ENCODE measurements around the gene CNOT4. TPM values are rescaled to one million over a fixed set of nuclear protein-coding genes. Genes with fewer than 3 reads are reported as not detected.

CNOT4 gene
- total RNA-seq, 1 experiment from 2014 or later: 11.9 TPM

DNA sequence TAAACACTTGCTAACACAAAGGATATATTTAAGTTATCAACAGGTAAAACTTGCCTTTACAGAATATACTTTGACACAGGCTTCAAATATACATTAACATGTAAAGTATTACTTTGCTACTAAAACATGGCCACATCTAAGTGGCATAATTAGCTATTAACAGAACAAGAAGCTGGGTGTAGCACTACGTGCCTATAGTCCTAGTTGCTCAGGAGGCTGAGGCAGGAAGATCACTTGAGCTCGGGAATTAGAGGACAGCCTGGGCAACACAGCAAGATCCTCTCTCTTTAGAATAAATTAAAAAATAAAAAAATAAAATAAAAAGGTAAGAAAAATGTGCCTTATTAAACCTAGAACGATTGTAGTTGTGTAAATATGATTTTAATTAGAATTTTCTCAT, 106.6 kb downstream of the CNOT4 start:
- no peak for DNase-seq (ENCODE audit: low read depth)

DNA sequence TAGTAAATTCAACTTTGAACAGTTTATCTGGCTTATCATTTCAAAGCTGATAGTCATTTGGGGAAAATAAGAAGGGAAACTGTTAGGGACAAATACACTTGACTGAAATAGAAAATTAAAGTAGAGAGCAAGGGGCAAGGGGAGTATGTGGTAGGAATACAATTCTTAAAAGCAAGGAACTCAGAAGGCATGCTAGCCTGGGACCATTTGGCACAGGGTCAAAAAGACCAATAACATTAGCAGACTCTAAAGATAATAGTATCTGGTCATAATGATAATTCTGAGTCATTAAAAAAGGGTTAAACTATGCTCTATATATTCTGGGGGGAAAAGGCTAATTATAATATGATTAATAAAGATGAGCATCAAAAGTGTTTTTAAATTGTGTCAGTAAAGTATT, 112.2 kb downstream of the CNOT4 start:
- DNase-seq (ENCODE audit: low read depth): no peak

DNA sequence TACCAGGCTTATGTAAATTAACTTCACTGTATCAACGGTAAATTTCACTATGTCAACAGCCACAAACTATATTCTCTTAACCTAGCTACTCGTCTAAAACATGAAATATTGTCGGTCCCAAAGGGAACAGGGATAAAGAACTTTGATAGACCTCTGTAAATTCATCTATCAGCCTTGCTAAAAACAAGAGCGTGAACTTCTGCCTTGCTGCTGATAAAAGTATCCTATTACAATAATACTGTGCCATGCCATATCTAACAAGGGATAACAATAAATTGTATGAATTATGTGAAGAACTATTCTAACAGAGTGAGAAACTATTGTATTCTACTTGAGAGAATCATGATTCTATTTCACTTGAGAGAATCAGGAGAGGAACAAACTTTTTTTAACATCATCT, 117.2 kb downstream of the CNOT4 start:
- DNase-seq (ENCODE audit: low read depth): no peak

DNA sequence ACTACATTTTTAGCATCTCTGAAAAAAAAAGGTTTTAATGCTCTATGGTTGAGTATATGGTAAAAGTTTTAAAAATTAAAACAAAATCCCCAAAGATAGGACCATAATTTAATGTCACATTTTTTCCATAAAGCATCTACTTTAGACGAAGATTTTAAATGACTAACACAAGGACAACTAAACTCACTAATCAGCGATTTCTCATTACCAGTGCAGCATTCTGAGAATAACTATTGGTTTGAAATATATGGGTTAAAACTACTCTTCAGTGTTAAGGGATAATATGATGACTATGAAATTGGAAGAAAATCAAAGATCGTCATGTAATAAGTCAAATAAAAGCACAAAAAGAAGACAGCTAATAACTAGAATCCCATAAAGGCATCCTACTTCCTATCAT, 118.4 kb downstream of the CNOT4 start:
- no peak for DNase-seq (ENCODE audit: low read depth)

DNA sequence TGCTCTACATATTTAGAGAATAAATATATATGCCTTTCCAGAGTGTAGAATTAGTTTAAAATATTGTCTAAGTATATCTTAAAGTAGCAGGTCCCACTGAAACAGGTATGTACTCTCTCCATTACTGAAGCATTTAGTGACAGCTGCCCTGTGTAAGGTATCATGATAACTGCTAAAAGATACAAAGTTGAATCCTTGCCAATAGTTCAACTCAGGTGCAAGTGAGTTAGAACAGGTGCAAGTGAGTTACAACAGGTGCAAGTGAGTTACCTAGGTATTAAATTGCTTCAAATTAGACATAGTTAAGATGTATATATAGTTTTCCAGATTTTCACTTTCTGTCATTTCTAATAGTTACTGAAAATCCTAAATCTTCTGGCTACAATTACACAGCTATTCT, 119.1 kb downstream of the CNOT4 start:
- DNase-seq (ENCODE audit: low read depth): no peak

DNA sequence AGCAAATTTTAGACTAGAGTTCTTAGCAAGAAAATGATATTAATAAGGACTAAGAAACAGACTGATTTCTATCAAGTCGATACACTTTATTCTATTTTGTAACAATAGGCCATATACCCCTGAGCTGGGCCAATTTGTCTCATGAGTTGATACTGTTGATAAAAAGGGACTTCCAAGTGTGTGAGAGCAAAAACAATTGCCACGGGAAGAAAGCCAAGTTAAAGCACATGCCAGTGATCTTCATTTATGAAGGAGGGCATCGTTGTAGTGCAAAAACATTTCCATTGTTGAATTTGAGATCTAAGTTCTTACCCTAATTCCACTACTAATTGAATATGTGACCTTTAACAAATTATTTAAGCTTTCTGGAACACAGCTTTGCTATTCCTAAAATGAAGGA, 119.9 kb downstream of the CNOT4 start:
- no peak for DNase-seq (ENCODE audit: low read depth)

DNA sequence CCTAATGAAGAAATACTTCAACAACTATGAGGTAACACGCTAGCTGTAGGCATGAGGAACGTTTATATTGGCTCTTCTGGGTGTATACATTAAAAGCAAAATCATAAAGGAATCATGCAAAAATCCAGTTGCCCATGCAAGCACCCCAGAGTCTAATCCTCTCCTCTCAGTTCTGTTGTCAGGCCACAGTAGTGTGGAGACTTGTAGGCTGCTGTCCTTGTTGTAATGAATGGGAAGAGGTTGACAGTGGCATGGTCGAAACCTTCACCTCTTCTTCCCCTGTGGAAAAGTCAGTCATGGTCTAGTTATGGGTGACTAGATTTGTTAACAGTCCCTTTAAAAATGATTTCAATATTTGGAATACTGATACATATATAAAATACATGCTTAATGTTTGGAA, 121.3 kb downstream of the CNOT4 start:
- DNase-seq (ENCODE audit: low read depth): no peak

DNA sequence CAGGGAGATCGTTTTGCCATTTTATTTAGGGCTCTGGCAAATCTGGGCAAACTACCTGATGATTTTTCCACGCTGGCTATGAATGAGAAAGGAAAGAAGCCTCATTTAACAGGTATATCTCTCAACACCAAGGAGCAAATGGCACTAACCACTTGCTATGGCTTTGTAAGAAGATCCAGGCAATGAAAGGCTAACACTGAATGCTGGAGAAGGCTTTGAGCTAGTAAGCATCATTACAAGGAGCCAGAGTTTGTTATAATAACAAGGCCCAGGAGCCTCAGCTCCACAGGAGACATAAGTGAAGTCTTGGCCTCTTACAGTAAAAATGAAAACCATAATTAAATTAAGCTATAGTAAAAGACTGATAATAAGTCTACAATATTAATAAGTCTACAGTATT, 123.1 kb downstream of the CNOT4 start:
- DNase-seq (ENCODE audit: low read depth): no peak

DNA sequence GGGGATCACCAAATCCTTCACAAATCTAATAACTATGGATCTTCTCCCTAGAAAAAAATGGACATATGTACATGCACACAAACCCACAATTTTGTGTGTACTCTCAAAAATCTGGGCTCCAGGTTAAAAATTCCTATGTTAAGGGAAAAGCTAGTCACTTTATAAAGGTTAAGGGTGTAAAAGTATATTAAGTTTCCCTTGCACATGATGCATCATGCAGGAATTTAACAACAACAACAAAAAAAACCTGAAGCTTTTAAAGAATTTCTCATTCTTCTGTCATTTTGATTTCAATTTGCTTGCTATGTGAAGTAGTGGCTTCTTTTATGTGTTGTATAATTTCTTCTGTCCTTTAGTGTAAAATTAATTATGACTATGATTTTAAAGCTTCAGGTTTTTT, 123.7 kb downstream of the CNOT4 start:
- no peak for DNase-seq (ENCODE audit: low read depth)

DNA sequence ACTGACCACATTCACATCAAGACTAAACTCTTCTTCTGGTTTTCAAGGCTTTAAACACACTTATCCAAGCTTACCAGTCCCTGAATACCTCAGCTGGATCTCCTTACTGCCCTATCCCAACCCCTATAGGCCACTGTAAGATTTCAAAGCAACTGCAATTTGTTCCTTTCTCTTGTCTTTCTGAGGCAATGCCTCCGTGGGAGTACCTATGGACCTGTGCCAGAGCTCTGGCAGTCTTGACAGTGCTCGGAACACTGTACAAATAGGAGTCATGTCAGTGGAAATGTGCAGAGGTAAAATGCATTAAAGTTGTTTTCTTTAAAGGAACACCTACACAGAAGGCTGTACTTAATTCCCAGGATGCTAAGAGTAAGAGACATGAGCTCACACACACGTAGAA, 124.7 kb downstream of the CNOT4 start:
- DNase-seq (ENCODE audit: low read depth): peak; percentile 7

DNA sequence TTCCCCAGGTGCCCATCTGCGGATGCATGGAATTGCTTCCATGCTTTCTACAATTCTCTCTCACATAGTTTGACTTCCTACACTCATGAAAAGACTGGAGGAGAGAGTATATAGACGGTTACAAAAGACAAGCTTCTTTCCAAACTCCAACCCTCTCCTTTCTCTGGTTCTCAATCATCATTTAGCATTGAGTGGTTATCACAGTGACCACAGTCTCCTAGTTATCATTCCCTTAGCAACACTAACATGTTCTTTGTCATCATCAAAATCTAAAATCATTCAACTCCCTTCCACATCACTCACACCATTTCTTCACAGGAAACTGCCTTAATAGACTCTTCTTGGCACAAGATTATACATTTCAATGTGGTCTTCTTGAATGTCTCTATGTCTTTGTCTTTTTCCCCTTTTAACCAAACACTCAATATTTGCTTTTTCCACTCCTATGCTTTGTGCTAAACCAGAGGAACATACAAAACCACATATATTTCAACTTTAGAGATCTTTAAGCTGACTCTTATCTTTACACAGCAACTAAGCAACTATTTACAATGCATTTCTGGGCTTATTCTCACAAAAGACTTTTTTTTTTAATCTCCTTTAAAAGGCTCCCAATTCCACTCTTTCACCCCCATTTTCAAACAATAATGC, 126.3 kb downstream of the CNOT4 start:
- no peak for DNase-seq (ENCODE audit: low read depth)

DNA sequence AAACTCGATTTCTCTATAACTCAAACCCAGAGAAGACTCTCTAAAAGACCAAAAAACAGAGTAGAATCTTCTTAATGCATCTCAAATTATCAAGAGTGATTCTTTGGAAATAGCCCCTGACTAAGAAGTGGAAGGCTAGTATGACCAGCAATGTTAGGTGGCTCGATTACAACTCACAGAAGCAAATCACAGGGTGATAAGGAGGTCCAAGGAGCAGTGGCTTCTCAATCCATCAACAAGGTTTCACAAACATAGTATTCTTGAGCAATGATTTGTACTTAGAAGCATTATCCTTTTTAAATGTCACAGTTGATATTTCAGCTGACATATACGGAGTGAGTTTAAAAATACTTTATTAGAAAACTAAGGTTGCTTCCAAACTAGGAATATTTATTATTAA, 127.7 kb downstream of the CNOT4 start:
- no peak for DNase-seq (ENCODE audit: low read depth)

DNA sequence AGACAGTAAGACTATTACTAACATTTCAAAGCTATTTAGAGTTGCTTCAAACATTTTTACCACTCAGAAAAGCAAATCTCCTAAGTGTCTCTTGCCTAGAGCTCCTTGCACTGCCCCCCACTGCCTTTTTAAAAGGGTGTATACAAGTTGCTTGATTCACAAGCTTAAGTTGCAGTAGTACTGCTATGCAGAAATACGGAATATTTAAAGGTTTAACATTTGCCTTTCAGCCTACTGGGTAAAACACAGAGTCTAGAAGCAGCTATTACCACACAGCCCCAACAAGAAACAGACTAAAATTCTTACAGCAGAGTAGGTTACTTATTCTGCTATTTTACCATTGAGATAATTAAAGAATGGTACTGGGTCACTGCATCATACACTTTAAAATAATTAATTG, 128.5 kb downstream of the CNOT4 start:
- DNase-seq (ENCODE audit: low read depth): no peak

DNA sequence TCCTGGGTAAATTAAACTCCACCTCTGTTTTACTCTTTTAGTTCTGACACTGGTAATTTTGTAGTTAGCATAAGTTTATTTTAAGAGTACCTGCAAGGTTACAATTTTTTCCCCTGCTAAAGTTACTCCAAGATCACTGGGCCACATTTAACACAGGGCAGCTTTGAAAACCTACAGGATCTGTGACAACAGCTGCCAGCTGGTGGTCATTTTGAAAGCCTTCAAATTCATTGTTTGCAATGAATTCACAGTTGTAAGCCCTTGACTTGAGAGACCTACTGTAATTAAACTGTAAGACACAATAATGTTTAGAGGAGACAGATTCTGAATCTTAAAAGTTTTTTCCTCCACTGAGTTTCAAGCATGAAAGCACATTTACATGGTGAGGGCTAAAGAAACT, 129.6 kb downstream of the CNOT4 start:
- no peak for DNase-seq (ENCODE audit: low read depth)

DNA sequence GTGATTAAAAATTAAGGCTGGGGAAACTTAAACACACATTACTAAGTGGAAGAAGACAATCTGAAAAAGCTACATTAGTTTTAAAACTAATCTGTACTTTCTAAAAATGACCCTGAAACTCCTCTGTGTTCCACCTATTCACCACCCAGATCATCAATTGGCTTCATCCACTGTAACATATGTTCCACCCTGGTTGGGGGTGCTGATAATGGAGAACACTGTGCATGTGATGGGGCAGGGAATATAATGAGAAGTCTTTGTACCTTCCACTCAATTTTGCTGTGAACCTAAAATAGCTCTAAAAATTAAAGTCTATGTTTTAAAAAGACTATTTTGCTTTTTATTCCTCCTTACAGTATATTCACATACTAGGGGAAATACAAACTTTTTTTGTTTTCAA, 132.7 kb downstream of the CNOT4 start:
- DNase-seq (ENCODE audit: low read depth): no peak

DNA sequence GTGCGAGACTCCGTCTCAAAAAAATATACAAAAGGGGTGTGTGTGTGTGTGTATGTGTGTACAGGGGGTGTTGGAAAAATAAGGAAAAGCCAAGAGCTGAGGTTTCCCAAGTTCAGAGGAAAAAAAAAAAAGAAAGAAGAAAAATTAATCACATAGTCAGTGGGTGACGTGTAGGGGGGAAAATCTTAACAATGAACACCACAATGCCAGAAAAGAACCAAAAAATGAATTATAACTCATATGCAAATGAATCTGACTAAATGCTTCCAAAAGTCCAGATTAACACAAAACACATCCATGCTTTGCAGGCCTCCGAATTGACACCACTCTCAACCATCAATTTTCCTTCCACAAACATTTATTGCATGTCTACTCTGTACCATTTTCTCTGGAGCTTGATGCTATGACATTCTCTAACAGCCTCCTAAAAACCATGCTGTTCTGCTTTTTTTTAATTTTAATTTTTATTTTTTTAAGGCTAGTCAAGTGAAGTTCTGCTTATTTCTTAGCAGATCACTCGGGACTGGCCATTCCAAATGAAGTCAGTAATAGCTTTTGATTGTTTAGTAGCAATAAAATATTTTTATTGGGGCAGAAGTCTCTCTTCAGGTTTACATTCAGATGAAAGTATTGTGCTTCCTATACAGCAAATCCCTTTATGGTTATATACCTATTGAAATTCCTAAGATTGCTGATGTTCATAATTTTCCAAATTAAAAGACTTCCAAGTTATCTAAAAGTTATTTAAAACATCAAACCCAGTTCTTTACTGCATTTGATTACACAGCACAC, 133.8 kb downstream of the CNOT4 start:
- DNase-seq (ENCODE audit: low read depth): no peak

DNA sequence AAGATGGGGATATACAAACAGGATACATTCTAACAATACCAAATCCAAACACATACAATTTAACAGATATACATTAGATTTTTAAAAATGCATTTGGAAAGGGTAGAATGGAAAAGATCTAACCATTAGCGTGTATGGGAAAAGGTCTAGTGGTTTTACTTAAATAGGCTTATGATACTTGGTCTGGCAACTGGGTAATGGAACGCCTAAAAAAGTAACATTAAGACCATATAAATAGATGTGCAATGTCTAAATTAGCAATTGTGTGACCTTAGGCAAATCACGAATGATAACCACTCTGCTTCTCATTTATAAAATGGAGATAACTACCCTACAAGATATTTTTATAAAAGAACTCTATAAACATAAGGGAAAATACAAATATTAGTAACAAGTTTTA, 135.2 kb downstream of the CNOT4 start:
- DNase-seq (ENCODE audit: low read depth): no peak

DNA sequence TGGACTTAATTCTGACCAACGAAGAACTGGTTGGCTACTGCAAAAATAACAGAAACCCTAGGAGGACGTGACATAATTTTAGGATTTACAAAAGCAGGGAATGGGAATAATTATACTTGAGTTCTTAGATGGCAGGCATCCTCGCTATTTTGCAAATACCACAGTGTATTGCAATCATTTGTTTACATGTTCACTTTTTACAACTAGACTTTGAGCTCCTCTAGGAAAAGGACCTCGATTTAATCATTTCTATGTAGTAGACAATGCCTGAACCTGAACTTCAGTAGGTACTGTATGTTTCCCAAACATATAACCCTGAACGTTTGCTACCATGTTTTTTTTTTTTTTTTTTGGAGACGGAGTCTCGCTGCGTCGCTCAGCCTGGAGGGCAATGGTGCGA, 137.7 kb downstream of the CNOT4 start:
- no peak for DNase-seq (ENCODE audit: low read depth)

DNA sequence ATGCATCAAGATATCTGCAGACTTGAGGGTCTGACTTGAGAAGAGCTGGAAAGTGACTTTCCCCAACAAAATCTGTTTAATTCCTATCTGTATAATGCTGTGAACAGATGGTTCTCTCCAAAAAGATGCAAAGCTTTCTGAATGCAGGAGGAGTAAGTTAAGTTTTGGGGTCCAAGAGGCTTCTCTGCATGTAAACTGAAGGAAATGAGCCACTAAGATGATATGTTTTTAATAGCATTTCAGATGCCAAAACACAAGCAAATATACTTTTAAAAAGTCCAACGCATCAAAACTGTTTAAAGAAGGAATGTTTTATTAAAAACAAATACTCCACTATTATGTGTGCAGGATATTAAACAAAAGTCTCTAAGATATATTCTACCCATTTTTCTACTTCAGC, 139.2 kb downstream of the CNOT4 start:
- no peak for DNase-seq (ENCODE audit: low read depth)

DNA sequence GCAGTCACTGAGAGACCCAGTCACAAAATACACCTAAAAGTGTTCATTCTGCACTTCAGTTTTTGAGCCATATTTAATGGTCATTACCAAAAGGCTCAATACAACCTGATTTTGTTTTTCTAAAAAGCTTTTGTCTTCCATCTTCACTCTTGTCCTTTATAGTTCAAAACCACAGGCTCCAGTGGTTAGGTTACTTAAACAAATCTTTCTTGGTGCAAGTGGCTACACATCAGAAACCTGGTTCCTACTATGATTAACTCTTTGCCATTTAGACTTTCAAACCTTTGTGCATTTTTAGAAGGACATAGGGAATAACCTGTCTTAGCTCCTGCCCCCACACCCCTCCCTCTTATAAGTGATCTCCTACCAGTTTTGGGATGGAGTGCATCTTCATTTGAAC, 140.5 kb downstream of the CNOT4 start:
- DNase-seq (ENCODE audit: low read depth): no peak

DNA sequence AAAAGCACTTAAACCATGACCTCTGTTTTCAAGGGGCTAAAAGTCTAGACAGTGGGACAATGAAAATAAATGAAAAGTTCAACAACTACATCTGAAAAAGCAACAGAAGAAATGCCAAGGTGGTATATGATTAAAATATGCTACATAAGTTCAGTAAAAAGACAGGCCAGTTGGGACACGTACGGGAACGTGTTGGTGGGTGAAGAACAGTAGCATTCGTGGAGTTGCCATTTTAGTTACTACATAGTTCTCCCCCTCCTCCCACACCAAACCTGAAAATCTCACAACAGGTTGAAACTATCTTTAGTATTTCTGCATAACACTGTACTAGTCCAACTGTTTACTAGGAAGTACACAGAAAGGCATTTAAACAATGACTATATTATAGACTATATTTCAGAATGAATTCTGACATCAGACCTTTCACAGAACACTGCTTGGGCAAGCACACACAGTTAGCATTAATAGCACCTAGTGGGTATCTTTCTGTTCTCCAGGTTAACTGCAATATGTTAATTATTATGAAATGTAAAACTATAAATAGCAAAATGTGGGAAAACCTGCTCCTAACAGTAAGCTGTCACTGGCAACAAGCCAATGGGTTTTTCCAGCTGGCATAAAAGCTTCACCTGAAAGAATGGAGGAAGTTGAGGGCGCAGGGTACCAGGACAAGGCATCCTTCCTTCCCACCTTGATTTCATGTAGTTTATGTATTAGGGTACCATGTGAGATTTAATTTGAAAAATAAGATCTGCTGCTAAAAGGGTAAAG, 141.3 kb downstream of the CNOT4 start:
- DNase-seq (ENCODE audit: low read depth): no peak

DNA sequence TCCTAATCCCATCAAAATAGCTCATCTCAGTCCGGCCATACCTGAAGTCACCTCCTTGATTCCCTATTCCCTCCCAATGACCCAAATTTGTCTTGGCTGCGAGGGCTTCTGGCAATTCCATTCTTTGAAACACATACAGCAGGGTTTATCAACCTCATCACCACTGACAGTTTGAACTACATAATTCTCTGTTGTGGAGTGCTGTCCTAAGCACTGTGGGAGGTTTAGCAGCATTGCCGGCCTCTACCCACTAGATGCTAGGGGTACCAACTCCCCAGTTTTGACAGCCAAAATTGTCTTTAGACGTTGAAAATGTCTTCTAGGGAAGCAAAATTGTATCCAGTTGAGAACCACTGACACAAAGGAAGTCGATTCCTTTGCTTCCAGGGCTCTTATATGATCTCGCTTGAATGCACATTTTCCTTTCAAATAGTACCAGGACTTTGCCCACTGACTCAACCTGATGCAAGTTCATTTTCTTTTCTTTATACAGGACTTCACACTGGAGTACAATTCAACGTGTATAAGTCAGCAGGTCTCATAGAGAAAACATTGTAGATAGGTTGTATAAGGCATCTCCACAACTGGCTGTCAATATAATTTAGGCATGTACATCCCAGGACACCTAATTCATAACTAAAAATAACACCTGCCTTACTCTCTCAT, 142.9 kb downstream of the CNOT4 start:
- DNase-seq (ENCODE audit: low read depth): no peak

Measured in RPMI7951 (cell line).